Tibial artery (tissue), 4 donors: ENCODE measurements around the gene NKPD1.

Experiments used
- DNase-seq, 2 donors: peaks; one replicate each; pipeline ENCODE4 v3.0.0-alpha.2; 2019
- H3K27ac ChIP-seq, 2 donors: fragments of 200-600 bp; sonication (generic) in 1 of 2; 1 replicate in 1 of 2; 2 replicates in 1 of 2; pipeline ENCODE4 v1.5.1; 2018 to 2019; ENCODE audit warnings: mild to moderate bottlenecking in 1 of 2
- H3K27me3 ChIP-seq, 2 donors: fragments of 200-600 bp; sonication (generic) in 1 of 2; one replicate each; pipeline versions ENCODE4 v1.5.1 to v1.6.0; 2016 to 2019
- H3K36me3 ChIP-seq, 3 donors: fragments of 200-600 bp; sonication (generic) in 2 of 3; one replicate each; pipeline ENCODE4 v1.5.1; 2016 to 2019; ENCODE audit warnings: mild to moderate bottlenecking in 2 of 3
- H3K4me1 ChIP-seq, 4 donors: fragments of 200-600 bp; sonication (generic) in 2 of 4; 1 replicate in 3 of 4; 2 replicates in 1 of 4; pipeline ENCODE4 v1.5.1; 2016 to 2019
- H3K4me3 ChIP-seq, 2 donors: fragments of 200-600 bp; sonication (generic) in 1 of 2; 1 replicate in 1 of 2; 2 replicates in 1 of 2; pipeline ENCODE4 v1.5.1; 2018 to 2019; ENCODE audit warnings: mild to moderate bottlenecking in 2 of 2
- H3K9me3 ChIP-seq, 3 donors: fragments of 200-600 bp; sonication (generic) in 1 of 3; one replicate each; pipeline ENCODE4 v1.5.1; 2016 to 2019
- intact Hi-C: fragments of 100-400 bp; cut with DNase I; formaldehyde crosslinking; loops from one replicate; pipeline ENCODE4 v1.15.0; 2023; ENCODE audit warnings: low total_unique reads
- TF ChIP-seq, protein P1 (sequence below), 2 experiments: fragments of 200-600 bp in 1 of 2; fragments of 450-650 bp in 1 of 2; IDR thresholded peaks; one replicate each; pipeline ENCODE4 v1.5.1; 2017 to 2019; ENCODE audit warnings: antibody characterized with exemption in 2 of 2, mild to moderate bottlenecking in 1 of 2, moderate library complexity in 1 of 2

The NKPD1 gene

GRCh38 chr19:45161738-45162607 is 1.2 kb upstream of the NKPD1 start:
- TF ChIP-seq, protein P1, sequence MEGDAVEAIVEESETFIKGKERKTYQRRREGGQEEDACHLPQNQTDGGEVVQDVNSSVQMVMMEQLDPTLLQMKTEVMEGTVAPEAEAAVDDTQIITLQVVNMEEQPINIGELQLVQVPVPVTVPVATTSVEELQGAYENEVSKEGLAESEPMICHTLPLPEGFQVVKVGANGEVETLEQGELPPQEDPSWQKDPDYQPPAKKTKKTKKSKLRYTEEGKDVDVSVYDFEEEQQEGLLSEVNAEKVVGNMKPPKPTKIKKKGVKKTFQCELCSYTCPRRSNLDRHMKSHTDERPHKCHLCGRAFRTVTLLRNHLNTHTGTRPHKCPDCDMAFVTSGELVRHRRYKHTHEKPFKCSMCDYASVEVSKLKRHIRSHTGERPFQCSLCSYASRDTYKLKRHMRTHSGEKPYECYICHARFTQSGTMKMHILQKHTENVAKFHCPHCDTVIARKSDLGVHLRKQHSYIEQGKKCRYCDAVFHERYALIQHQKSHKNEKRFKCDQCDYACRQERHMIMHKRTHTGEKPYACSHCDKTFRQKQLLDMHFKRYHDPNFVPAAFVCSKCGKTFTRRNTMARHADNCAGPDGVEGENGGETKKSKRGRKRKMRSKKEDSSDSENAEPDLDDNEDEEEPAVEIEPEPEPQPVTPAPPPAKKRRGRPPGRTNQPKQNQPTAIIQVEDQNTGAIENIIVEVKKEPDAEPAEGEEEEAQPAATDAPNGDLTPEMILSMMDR (IDR thresholded peaks at IDR 0.05) = peak; percentile 13 to 26
- intact Hi-C loops = no loop called here
- H3K27ac ChIP-seq = no peak overlapping the region
- no peaks in the 10 kb centered on the region for H3K36me3 ChIP-seq
- H3K27me3 ChIP-seq = peaks cover 0 to 65% of the 10 kb centered on the region in 2 donors
- no peak for DNase-seq
- H3K4me3 ChIP-seq = no peak overlapping the region
- peaks cover 0 to 29% (median 0%) of the 10 kb centered on the region in 4 donors for H3K4me1 ChIP-seq
- H3K9me3 ChIP-seq = no peaks in the 10 kb centered on the region

DNA sequence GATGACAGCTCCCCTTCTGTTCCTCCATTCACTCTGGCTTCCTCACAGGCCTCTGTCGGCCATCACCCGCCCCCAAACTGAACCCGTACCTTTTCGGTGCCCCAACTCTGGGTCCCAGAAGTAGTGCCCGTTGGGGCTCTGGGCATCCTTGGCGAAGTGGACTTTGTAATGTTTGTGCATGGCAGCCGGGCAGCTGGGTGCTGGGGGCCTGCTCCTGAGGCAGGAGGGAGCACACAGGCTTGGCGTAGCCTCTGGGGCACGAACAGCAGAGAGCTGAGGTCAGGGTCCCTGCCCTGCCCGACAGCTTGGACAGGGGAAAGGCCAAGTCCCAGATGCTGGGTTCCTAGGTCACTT is 834 bp downstream of the NKPD1 start:
- H3K4me3 ChIP-seq = no peak overlapping the region
- peaks cover 0 to 83% of the 10 kb centered on the region in 2 donors for H3K27me3 ChIP-seq
- H3K4me1 ChIP-seq = peaks cover 0 to 27% (median 0%) of the 10 kb centered on the region in 4 donors
- TF ChIP-seq, protein P1 (IDR thresholded peaks at IDR 0.05) = no peak
- no peak overlapping the region for H3K27ac ChIP-seq
- DNase-seq = no peak
- intact Hi-C loops = no loop called here
- H3K36me3 ChIP-seq = no peaks in the 10 kb centered on the region
- H3K9me3 ChIP-seq = no peaks in the 10 kb centered on the region

- intact Hi-C loops = no loop called here
- Histone ChIP-seq H3K36me3 (no peaks in the 10 kb centered on the region), H3K4me1 (peaks cover 0 to 21% (median 0%) of the 10 kb centered on the region in 4 donors), H3K9me3 (no peaks in the 10 kb centered on the region), H3K27ac (no peak overlapping the region), H3K27me3 (peaks cover 0 to 84% of the 10 kb centered on the region in 2 donors), H3K4me3 (no peak overlapping the region)
- TF ChIP-seq, protein P1 (IDR thresholded peaks at IDR 0.05) = no peak
- no peak for DNase-seq
Observed at GRCh38 chr19:45159210-45159970, 1.4 kb downstream of the NKPD1 start.

DNA sequence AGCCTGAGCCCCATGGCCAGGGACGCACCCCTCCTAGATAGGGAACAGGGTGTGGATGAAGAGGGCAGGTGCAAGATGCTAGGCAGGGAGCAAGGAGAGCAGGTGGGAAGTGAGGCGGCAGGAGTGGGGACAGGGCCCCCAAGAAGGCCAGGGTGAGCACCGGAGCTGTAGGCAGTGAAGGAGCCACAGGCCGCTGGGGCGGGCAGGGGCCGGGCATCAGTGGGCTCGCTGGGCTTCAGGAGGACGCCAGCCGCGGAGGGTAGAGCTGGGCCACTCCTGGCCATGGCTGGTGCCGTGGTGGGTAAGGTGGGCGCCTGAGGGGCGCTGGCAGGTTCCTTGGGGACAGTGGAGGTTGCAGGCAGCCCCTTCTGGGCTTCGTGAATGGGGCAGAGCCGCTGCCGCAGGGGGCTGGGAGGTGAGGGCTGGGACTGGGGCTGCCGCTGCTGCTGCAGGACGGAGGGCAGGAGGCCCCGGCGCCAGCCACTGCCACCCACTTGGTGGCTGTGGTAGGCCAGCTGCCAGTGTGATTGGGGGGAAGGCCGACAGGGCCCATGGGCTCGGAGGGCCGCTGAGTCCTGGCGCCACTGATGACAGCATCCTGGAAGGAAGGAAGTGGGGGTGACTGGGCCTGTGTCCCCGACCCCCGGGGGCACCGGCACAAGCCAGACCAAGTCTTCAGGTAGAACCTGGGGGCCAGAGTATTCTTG is 2.1 kb downstream of the NKPD1 start:
- peaks cover under 1 to 22% (median 3%) of the 10 kb centered on the region in 4 donors for H3K4me1 ChIP-seq
- intact Hi-C loops = no loop called here
- peaks cover 0 to 90% of the 10 kb centered on the region in 2 donors for H3K27me3 ChIP-seq
- no peak overlapping the region for H3K27ac ChIP-seq
- DNase-seq = no peak
- H3K36me3 ChIP-seq = no peaks in the 10 kb centered on the region
- no peak overlapping the region for H3K4me3 ChIP-seq
- H3K9me3 ChIP-seq = no peaks in the 10 kb centered on the region
- TF ChIP-seq, protein P1 (IDR thresholded peaks at IDR 0.05) = no peak

- H3K27ac ChIP-seq = no peak overlapping the region
- H3K36me3 ChIP-seq = no peaks in the 10 kb centered on the region
- TF ChIP-seq, protein P1 (IDR thresholded peaks at IDR 0.05) = no peak
- intact Hi-C loops = no loop called here
- H3K9me3 ChIP-seq = no peaks in the 10 kb centered on the region
- peaks cover 10 to 34% (median 22%) of the 10 kb centered on the region in 4 donors for H3K4me1 ChIP-seq
- H3K4me3 ChIP-seq = no peak overlapping the region
- DNase-seq = no peak
- H3K27me3 ChIP-seq = peaks cover 0 to 90% of the 10 kb centered on the region in 2 donors
Observed at GRCh38 chr19:45156751-45157150, 4.0 kb downstream of the NKPD1 start.
